ENCODE data around the gene COL16A1.

Gene COL16A1

GRCh38 chr1:31705080-31705866 lies 1.5 kb upstream of the COL16A1 start:
- peak; percentile 88 for DNase-seq

DNA sequence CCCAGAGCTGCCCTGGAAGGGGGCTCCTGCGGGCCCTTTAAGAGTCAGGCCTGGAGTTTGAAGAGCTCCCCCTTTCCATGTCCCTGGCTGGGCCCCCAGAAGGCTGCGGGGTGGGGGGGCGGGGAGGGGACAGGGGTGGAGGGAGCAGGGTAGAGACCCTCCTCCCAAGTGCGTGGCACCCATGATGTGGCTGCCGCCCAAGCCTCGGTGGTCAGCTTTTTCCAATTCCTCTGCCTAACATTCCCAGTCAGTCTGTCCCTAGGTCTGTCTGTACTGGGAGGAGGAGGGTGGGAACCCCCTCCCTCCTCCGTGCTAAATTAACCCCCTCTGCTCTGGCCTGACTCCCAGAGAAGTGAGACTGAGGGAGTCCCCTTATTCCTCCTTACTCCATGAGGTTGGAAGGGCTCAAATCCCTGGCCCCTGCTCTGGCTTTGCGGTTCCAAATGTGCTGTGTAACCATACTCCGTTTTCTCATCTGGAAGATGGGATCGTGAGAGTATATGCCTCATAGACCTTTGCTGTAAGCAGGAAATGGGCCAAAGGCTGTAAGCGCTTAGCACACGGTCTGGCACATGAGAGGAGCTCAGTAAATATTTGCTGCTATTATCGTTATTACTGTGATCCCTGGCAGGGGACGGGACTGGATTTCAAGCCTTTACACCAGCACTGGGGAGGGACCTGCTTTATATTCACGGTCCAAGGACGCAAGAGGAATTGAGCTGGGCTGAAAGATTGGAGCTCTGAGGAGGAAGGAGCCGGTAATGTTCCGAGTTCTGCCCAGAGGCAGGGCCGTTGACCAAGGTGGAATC lies 658 bp upstream of the COL16A1 start:
- peak; percentile 9 for DNase-seq

GRCh38 chr1:31702836-31703404 lies 897 bp downstream of the COL16A1 start:
- DNase-seq = no peak

GRCh38 chr1:31701091-31701736 lies 2.6 kb downstream of the COL16A1 start:
- DNase-seq = peak; percentile 12

- no peak for DNase-seq
Measured at GRCh38 chr1:31700468-31701090, 3.2 kb downstream of the COL16A1 start.

GRCh38 chr1:31699341-31699891 lies 4.4 kb downstream of the COL16A1 start:
- peak; percentile 41 for DNase-seq

DNA sequence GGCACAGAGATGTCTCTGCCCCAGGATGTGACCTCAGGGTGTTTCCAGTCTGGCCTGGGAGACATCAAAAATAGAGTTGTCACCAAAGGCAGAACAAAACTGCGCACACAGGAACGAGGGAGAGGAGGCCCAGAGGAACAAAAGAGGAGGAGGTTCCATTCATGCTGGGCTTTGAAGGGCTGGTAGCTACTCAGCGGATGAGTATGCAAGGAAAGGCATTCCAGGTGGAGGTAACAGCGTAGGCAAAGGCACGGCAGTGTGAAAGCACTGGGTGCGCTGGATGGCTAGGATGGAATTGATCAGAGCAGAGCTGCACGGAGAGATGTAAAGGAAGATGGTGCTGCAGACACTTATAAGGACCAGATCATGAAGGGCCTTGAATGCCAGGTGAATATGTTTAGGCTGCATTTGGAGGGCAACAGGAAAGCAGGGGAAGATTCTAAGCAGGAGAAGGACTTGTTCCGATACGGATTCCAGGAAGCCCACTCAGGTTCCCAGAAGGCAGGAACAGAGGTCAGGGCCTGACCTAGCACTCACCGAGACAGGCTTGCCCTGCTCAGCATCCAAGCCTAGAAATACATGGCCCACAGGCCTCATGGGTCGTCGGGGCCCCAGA lies 6.3 kb downstream of the COL16A1 start:
- DNase-seq = no peak

DNA sequence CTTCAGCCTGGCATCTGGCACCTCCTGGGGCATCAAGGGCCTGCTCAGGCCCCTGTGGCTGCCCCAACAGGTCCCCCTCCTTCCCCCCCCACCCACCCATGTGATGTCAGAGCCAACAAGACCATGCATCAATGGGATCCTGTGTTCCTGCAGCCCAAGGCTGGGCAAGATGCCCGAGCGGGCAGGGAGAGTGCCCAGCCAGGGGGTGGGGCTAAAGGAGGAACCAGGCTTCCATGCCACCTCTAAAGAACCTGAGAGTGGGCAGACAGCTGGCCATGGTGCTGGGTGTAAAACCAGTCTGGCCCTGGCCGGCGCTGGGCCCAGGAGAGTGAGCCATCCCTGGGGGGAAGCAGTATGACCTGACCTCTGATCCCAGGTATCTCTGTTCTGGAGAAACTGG lies 7.6 kb downstream of the COL16A1 start:
- no peak for DNase-seq

GRCh38 chr1:31695327-31695726 lies 8.5 kb downstream of the COL16A1 start:
- no peak for DNase-seq

- DNase-seq = no peak
Measured at GRCh38 chr1:31694964-31695313, 8.9 kb downstream of the COL16A1 start.

- no peak for DNase-seq
Measured at GRCh38 chr1:31694069-31694963, 9.5 kb downstream of the COL16A1 start.

- DNase-seq = no peak
Measured at GRCh38 chr1:31693231-31693630, 10.6 kb downstream of the COL16A1 start.

GRCh38 chr1:31691951-31692350 lies 11.9 kb downstream of the COL16A1 start:
- DNase-seq = no peak

DNA sequence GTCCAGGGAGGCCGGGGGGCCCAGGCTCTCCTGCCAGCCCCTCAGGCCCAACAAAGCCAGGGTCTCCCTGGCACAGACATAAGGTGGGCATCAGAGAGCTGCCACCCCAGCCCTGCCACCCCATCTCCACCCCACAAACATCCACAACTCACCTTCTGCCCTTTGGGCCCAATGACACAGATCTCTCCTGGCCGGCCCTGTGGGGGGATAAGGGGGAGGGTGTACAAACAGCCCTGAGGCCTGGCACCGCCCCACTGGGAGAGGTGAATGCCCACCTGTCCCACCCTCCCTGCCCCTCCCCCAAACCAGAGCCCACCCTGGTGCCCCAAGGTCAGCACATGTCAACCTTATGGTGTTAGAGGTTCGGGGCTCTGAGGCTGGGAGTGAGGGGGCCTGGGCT lies 12.4 kb downstream of the COL16A1 start:
- DNase-seq = no peak

DNA sequence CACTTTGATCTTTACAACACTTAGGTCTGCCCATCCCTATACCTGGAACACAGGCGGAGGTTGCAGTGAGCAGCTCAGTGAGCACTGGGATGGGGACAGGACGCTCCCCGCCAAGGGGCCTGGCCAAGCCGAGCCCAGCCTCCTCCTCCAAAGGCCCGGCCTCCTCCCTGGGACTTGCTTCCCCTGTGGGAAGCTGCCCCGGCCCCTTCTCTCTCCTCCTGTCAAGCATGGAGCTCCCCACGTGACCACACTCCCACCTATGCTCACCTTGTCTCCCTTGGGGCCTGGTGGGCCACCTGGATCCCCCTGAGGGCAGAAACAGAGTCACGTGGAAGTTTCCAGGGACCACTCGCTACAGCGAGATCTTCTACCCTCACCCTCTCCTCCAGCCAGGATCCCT lies 12.9 kb downstream of the COL16A1 start:
- no peak for DNase-seq

- no peak for DNase-seq
Measured at GRCh38 chr1:31689854-31690253, 14.0 kb downstream of the COL16A1 start.

DNA sequence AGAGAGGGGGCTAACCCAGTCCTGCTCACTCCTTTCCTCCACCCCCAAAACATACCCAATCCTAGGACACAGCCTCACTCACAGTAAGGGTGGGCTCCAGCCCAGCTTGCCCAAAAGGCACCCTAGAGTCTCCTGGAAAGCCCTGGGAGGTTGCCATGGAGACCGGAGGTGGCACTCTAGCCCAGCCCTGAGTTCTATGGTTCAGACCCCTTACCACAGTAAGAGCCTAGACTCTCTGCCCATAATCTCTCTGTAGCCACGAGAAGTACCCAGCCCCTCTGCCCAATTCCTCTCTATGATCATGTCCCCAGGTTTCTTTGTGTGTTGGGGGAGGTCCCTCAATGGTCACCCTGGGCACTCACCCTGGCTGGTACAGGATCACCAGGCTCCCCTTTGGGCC lies 14.4 kb downstream of the COL16A1 start:
- DNase-seq = no peak

DNA sequence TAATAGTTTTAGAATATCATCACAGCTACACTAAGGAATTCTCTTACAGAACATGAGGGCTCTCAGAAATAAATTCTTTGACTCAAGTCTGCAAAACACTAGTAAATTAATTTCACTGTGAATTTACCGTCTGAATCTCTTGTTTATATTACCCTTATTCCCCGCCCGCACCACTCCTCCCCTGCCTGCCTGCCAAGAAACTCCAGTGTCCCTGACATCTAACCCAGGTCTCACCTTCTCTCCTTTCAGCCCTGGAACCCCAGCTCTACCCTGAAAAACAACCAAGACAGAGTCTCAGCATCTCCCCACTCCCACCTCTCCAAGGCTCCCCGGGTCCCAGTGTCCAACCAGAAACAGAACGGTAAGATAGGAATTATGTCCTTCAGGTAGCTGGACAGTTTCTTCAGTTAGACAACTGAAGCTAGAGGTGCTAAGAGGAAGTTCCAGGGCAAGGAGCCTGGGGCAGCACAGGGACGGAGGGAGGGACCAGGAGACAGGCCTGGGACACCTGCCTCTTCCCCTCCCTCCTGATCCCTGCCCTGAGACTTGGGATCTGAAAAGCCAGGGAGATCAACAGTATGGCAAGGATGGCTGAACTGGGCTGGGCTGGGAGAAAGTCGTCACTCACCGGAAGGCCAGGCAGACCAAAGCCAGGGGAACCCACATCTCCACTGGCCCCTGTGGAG lies 15.4 kb downstream of the COL16A1 start:
- no peak for DNase-seq

- no peak for DNase-seq
Measured at GRCh38 chr1:31687601-31688000, 16.2 kb downstream of the COL16A1 start.

DNA sequence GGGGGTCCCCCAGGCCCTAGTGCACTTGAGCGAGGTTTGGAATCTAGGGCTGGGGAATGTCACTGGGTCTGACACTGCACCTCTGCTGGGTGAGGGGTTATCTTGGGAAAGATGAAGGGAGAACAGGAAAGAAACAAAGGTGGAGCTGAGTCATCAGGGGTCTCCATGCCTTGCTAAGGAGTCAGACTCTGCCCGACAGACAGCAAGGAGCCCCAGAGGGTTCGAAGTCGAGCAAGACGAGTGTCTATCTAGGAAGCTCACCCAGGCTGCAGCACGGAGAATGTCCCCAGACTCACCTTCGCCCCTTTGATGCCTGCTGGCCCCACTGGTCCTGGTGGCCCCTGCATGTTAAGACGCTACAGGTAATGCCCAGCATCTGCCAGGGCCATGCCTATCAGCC lies 18.0 kb downstream of the COL16A1 start:
- no peak for DNase-seq

DNA sequence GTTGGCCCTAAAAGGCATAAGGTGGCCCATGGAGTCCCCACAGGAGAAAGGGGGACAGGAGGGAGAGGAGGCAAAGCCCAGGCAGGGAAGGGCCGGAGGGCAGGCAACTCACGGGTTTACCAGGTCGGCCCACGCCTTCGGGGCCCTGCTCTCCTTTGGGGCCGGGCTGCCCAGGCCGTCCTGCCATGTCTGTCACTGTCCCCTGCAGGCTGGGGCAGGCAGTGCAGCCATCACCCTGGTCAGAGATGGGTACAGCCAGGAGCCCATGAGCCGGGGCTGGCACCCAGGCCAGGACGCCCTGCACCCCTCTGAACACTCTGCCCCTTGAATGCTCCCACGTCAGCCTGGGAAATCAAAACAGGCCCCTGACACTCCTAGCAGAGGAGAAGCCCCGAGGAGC lies 19.8 kb downstream of the COL16A1 start:
- DNase-seq = peak; percentile 13
